Endothelial cell of umbilical vein (primary cell): ENCODE measurements around the gene ABL1.

ENCODE experiments used
- CTCF ChIP-seq, 2 donors: IDR thresholded peaks; 1 replicate in 1 of 2; 2 replicates in 1 of 2; pipeline ENCODE4 v1.5.1; 2011; ENCODE audit warnings: low read length in 2 of 2, mild to moderate bottlenecking in 2 of 2, moderate library complexity in 2 of 2, control low read depth in 1 of 2, inconsistent platforms in 1 of 2, low read depth in 1 of 2; ENCODE audit not compliant: insufficient read depth in 1 of 2; ENCODE audit errors: extremely low read depth in 1 of 2
- EZH2 ChIP-seq: IDR thresholded peaks from 2 replicates; pipeline ENCODE4 v1.6.1; 2012; ENCODE audit warnings: borderline replicate concordance, low read depth, mild to moderate bottlenecking, moderate library complexity, low read length, inconsistent platforms; ENCODE audit not compliant: severe bottlenecking
- FOS ChIP-seq: IDR thresholded peaks from 2 replicates; pipeline ENCODE4 v1.6.1; 2011; ENCODE audit warnings: mild to moderate bottlenecking, low read length, moderate library complexity, borderline replicate concordance; ENCODE audit not compliant: insufficient read depth
- GATA2 ChIP-seq: IDR thresholded peaks from 2 replicates; pipeline ENCODE4 v1.7.0; 2011; ENCODE audit warnings: low read depth, mild to moderate bottlenecking, moderate library complexity, mixed read lengths, low read length; ENCODE audit not compliant: insufficient read length, insufficient read depth
- MAX ChIP-seq: IDR thresholded peaks from 2 replicates; pipeline ENCODE4 v1.6.1; 2011; ENCODE audit not compliant: insufficient read depth, insufficient read length
- MYC ChIP-seq: IDR thresholded peaks from one replicate; pipeline ENCODE4 v1.6.1; 2011; ENCODE audit warnings: mild to moderate bottlenecking, low read depth, low read length
- POLR2A ChIP-seq: IDR thresholded peaks from 2 replicates; pipeline ENCODE4 v1.6.1; 2012; ENCODE audit warnings: low read depth, mild to moderate bottlenecking, control low read depth, low read length
- POLR2AphosphoS5 ChIP-seq: IDR thresholded peaks from 2 replicates; pipeline ENCODE4 v1.6.1; 2012; ENCODE audit warnings: low read depth, mild to moderate bottlenecking, control low read depth, low read length, moderate library complexity; ENCODE audit not compliant: insufficient read depth

- TF ChIP-seq CTCF (IDR thresholded peaks at IDR 0.05; ENCODE audit: extremely low read depth in 1 of 2, insufficient read depth in 1 of 2, low read depth in 1 of 2, low read length in 2 of 2): no peak
- no peak for TF ChIP-seq GATA2
- TF ChIP-seq POLR2A: no peak
- no peak for TF ChIP-seq MAX
- no peak for TF ChIP-seq EZH2
- TF ChIP-seq MYC: no peak
- TF ChIP-seq POLR2AphosphoS5: no peak
- no peak for TF ChIP-seq FOS
These were observed 14.3 kb downstream of the ABL1 start for GRCh38 chr9:130849356-130849755.
